PC-9 (cell line): ENCODE measurements around the gene MYO7B. TPM values are rescaled to one million over a fixed set of nuclear protein-coding genes. Genes with fewer than 3 reads are reported as not detected.

Experiments used
- BruUV-seq: library from RNA; stranded (reverse); fragments of 400-500 nt; replicated peaks from 2 replicates; lab custom pipeline; 2021; lab: Mats Ljungman, UMichigan
- CTCF ChIA-PET: fragments of 300-600 bp; sonication (Branson Sonifier 250); formaldehyde crosslinking; loops from one replicate; lab custom pipeline; 2022; ENCODE audit warnings: antibody characterized with exemption; lab: Charles Lee
- POLR2A ChIA-PET: fragments of 300-600 bp; sonication (Branson Sonifier 250); formaldehyde crosslinking; loops from one replicate; lab custom pipeline; 2022; ENCODE audit warnings: antibody characterized with exemption; ENCODE audit not compliant: unreplicated experiment; lab: Charles Lee
- DNase-seq, 2 experiments: peaks; one replicate each; pipeline versions ENCODE4 v3.0.0 to v3.0.0-alpha.2; 2015 to 2022; ENCODE audit warnings: mixed read lengths in 1 of 2
- H2AFZ ChIP-seq: fragments of 200-600 bp; sonication (generic); 2 replicates; pipeline ENCODE4 v1.8.1; 2017; ENCODE audit warnings: antibody characterized with exemption
- H3F3A ChIP-seq: fragments of 200-600 bp; sonication (generic); 2 replicates; pipeline ENCODE4 v1.8.1; 2017; ENCODE audit warnings: antibody characterized with exemption, mild to moderate bottlenecking, low read depth; ENCODE audit not compliant: insufficient read depth
- H3K27ac ChIP-seq: fragments of 200-600 bp; sonication (generic); 2 replicates; pipeline ENCODE4 v1.6.1; 2016; ENCODE audit warnings: mixed run types
- H3K27me3 ChIP-seq: fragments of 200-600 bp; sonication (generic); 2 replicates; pipeline ENCODE4 v1.6.1; 2016; ENCODE audit warnings: low read depth, mixed run types; ENCODE audit not compliant: insufficient read depth
- H3K36me3 ChIP-seq: fragments of 200-600 bp; sonication (generic); 2 replicates; pipeline ENCODE4 v1.6.1; 2016; ENCODE audit warnings: low read depth, mixed run types
- H3K4me1 ChIP-seq: fragments of 200-600 bp; sonication (generic); replicated peaks from 2 replicates; pipeline ENCODE4 v1.6.1; 2016; ENCODE audit warnings: mixed run types; ENCODE audit not compliant: insufficient read depth
- H3K4me2 ChIP-seq: fragments of 200-600 bp; sonication (generic); 2 replicates; pipeline ENCODE4 v1.6.1; 2017; ENCODE audit warnings: mixed run types
- H3K4me3 ChIP-seq: fragments of 200-600 bp; sonication (generic); 2 replicates; pipeline ENCODE4 v1.6.1; 2016; ENCODE audit warnings: mixed run types
- H3K79me2 ChIP-seq: fragments of 200-600 bp; sonication (generic); 2 replicates; pipeline ENCODE4 v1.6.1; 2017; ENCODE audit warnings: low read depth, mixed run types
- H3K9me2 ChIP-seq: fragments of 200-600 bp; sonication (generic); 2 replicates; pipeline ENCODE4 v1.8.1; 2017; ENCODE audit warnings: mild to moderate bottlenecking; ENCODE audit not compliant: insufficient read depth
- H3K9me3 ChIP-seq: fragments of 200-600 bp; sonication (generic); 2 replicates; pipeline ENCODE4 v1.8.1; 2016; ENCODE audit warnings: low read depth; ENCODE audit not compliant: insufficient read depth
- H4K20me1 ChIP-seq: fragments of 200-600 bp; sonication (generic); 2 replicates; pipeline ENCODE4 v1.8.1; 2017; ENCODE audit not compliant: insufficient read depth
- EZH2 ChIP-seq: fragments of 200-600 bp; sonication (generic); IDR thresholded peaks from 2 replicates; pipeline ENCODE4 v1.8.0; 2017; ENCODE audit warnings: antibody characterized with exemption, low read depth
- intact Hi-C: fragments of 100-400 bp; cut with micrococcal nuclease; formaldehyde crosslinking; loops from one replicate; pipeline ENCODE4 v1.10.0; 2022; ENCODE audit not compliant: unreplicated experiment
- total RNA-seq: library from RNA; stranded (reverse); gene quantifications from 2 replicates; pipeline ENCODE4 v1.2.3, GENCODE V29; 2021
- TF ChIP-seq, protein P1 (sequence below): fragments of 200-600 bp; sonication (generic); conservative IDR thresholded peaks from 2 replicates; pipeline ENCODE4 v1.6.1; 2017; ENCODE audit warnings: mixed run types, antibody characterized with exemption, mild to moderate bottlenecking, moderate library complexity

The MYO7B gene
- total RNA-seq, 1 experiment from 2014 or later: not detected

DNA sequence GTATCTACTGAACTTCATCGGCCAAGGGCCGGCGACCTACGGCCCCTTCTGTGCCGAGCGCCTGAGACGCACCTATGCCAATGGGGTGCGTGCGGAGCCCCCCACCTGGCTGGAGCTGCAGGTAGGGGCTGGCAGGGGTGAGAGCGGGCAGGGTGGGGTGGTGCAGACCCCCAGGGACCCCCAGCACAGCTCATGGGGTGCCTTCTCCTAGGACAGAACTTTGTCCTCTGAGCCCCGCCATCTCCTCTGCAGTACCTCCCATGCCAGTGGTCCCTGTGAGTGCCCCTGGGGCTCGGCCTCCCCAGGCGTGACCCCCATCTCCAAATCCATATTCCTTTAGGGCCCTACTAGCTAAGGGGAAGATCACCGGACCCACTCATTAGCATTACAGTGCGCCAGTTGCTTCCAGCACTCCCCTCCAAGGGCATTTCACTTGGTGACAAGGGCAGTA is 86.5 kb downstream of the MYO7B start:
- BruUV-seq: no TSS peak
- ChIA-PET POLR2A (no interaction called here), CTCF (no interaction called here)
- no peak for DNase-seq
- H4K20me1 ChIP-seq: no peaks in the 10 kb centered on the region
- no peak overlapping the region for H3K4me2 ChIP-seq
- H3K9me3 ChIP-seq: no peaks in the 10 kb centered on the region
- H3F3A ChIP-seq: no peaks in the 10 kb centered on the region
- H3K27ac ChIP-seq: no peak overlapping the region
- H3K4me3 ChIP-seq: no peak overlapping the region
- intact Hi-C loops: no loop called here
- H3K9me2 ChIP-seq: no peaks in the 10 kb centered on the region
- no peak for TF ChIP-seq EZH2
- TF ChIP-seq, protein P1, sequence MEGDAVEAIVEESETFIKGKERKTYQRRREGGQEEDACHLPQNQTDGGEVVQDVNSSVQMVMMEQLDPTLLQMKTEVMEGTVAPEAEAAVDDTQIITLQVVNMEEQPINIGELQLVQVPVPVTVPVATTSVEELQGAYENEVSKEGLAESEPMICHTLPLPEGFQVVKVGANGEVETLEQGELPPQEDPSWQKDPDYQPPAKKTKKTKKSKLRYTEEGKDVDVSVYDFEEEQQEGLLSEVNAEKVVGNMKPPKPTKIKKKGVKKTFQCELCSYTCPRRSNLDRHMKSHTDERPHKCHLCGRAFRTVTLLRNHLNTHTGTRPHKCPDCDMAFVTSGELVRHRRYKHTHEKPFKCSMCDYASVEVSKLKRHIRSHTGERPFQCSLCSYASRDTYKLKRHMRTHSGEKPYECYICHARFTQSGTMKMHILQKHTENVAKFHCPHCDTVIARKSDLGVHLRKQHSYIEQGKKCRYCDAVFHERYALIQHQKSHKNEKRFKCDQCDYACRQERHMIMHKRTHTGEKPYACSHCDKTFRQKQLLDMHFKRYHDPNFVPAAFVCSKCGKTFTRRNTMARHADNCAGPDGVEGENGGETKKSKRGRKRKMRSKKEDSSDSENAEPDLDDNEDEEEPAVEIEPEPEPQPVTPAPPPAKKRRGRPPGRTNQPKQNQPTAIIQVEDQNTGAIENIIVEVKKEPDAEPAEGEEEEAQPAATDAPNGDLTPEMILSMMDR: no peak
- no peaks in the 10 kb centered on the region for H3K36me3 ChIP-seq
- H3K27me3 ChIP-seq: peaks cover 19% of the 10 kb centered on the region; the same call in 1 of the 2 replicates
- no peak overlapping the region for H2AFZ ChIP-seq
- no peaks in the 10 kb centered on the region for H3K79me2 ChIP-seq
- no peaks in the 10 kb centered on the region for H3K4me1 ChIP-seq

DNA sequence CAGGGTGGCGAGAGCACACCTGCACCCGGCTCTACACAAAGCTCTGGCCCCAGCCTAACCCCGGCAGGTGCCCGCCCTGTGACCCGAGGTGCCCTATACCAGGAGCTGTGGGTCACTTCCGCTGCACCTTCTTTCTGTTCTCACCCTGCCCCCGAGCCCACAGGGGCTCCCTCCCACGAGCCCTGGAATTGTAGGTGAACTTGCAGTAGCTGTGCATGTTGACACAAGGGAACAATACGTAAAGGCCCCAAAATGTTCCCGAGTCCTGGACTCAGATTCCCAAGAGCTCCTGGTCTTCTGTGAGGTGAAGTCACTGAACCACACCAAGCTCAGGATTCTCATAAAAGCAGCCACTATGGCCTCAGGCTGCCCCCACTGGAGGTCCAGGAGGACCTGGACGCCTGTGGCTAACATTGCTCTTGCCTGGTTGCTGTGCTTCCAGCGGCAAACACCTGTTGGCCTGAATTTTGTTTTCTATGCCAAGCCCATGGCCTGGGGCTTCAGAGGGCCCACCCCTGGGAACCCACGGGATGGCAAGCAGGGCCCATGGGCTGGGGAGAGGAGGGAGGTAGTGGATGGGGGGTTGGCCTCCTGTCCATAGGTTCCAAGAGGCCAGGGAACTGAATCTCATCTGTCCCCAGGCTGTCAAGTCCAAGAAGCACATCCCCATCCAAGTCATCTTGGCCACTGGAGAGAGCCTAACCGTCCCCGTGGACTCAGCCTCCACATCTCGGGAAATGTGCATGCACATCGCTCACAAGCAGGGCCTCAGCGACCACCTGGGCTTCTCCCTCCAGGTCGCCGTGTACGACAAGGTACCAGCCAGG is 87.3 kb downstream of the MYO7B start:
- peaks cover 21% of the 10 kb centered on the region; the same call in 1 of the 2 replicates for H3K27me3 ChIP-seq
- no peak for DNase-seq
- POLR2A ChIA-PET: no interaction called here
- CTCF ChIA-PET: no interaction called here
- no peaks in the 10 kb centered on the region for H3K36me3 ChIP-seq
- no peaks in the 10 kb centered on the region for H3K4me1 ChIP-seq
- no peak overlapping the region for H3K27ac ChIP-seq
- H3K4me3 ChIP-seq: no peak overlapping the region
- H2AFZ ChIP-seq: no peak overlapping the region
- H4K20me1 ChIP-seq: no peaks in the 10 kb centered on the region
- no peaks in the 10 kb centered on the region for H3F3A ChIP-seq
- intact Hi-C loops: no loop called here
- H3K9me2 ChIP-seq: no peaks in the 10 kb centered on the region
- no peak overlapping the region for H3K4me2 ChIP-seq
- no peaks in the 10 kb centered on the region for H3K79me2 ChIP-seq
- TF ChIP-seq, protein P1: no peak
- TF ChIP-seq EZH2: no peak
- no TSS peak for BruUV-seq
- no peaks in the 10 kb centered on the region for H3K9me3 ChIP-seq

DNA sequence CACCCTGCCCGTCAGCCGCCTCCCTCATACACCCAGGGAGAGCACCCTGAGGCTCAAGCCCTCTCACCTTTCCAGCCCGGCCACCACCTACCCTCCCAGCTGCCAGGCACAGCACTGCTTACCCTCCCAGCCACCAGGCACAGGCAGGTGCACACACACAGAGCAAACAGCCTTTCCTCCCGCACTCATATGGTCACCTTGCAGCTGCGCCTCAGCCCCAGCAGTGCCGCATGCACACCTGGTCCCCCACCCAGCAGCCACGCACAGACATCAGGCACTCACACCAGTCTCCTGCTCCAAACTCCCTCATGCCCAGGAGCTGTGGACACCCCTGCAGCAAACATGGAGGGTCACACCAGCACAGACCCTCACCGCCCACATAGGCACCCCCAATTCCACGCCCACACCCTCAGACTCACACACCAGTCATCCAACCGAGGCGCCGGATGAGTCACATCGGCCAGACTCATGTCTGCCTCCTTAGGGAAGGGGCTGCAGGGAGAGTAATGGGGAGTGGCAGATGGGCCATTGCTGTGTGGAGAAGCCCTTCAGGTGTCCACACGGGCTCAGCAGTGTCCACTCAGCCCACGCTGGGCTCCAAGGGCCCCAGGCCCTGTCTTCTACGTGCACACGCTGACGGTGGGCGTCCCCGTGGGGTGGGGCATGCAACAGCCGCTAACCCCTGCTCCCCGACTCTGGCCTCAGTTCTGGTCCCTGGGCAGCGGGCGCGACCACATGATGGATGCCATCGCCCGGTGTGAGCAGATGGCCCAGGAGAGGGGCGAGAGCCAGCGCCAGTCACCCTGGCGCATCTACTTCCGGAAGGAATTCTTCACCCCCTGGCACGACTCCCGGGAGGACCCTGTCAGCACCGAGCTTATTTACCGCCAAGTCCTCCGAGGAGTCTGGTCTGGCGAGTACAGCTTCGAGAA is 88.2 kb downstream of the MYO7B start:
- Histone ChIP-seq H4K20me1 (no peaks in the 10 kb centered on the region), H3K79me2 (no peaks in the 10 kb centered on the region), H2AFZ (no peak overlapping the region), H3K27ac (no peak overlapping the region), H3K9me3 (no peaks in the 10 kb centered on the region), H3K4me2 (no peak overlapping the region), H3K4me1 (no peaks in the 10 kb centered on the region), H3K27me3 (peaks cover 17% of the 10 kb centered on the region; the same call in 1 of the 2 replicates), H3K4me3 (no peak overlapping the region), H3F3A (no peaks in the 10 kb centered on the region), H3K9me2 (no peaks in the 10 kb centered on the region), H3K36me3 (no peaks in the 10 kb centered on the region)
- POLR2A ChIA-PET: no interaction called here
- no TSS peak for BruUV-seq
- intact Hi-C loops: no loop called here
- DNase-seq: no peak
- TF ChIP-seq, protein P1: no peak
- TF ChIP-seq EZH2: no peak
- CTCF ChIA-PET: no interaction called here
